GM13977 (cell line): ENCODE data around the gene SLC46A1.

Experiments used
- DNase-seq: peaks from one replicate; pipeline ENCODE4 v3.0.0; 2012; ENCODE audit warnings: low spot score
- CTCF ChIP-seq: IDR thresholded peaks from 2 replicates; pipeline ENCODE4 v1.5.1; 2012; ENCODE audit warnings: mild to moderate bottlenecking, control low read depth; ENCODE audit not compliant: insufficient read depth; ENCODE audit errors: extremely low read depth, missing control alignments
- in situ Hi-C: fragments of 300-500 bp; cut with MboI; formaldehyde crosslinking; loops from one replicate; pipeline ENCODE4 v1.12.0; 2022; ENCODE audit warnings: low sequenced_read_pairs, low pct_unique_long_range_greater_than_20kb, mixed read lengths, inconsistent platforms; ENCODE audit not compliant: unreplicated experiment

Gene SLC46A1

GRCh38 chr17:28394337-28395116 is 11.5 kb downstream of the SLC46A1 start:
- no peak for DNase-seq
- TF ChIP-seq CTCF = no peak
- in situ Hi-C loops = loop anchor here (25.0 kb wide), 1 partner anchor 143 kb away; no protein-coding TSS in a partner anchor

GRCh38 chr17:28392491-28392890 is 13.5 kb downstream of the SLC46A1 start:
- in situ Hi-C loops = loop anchor here (25.0 kb wide), 1 partner anchor 145 kb away; no protein-coding TSS in a partner anchor
- DNase-seq = no peak
- TF ChIP-seq CTCF = no peak

GRCh38 chr17:28391401-28391800 is 14.6 kb downstream of the SLC46A1 start:
- DNase-seq = no peak
- in situ Hi-C loops = loop anchor here (25.0 kb wide), 1 partner anchor 146 kb away; no protein-coding TSS in a partner anchor
- no peak for TF ChIP-seq CTCF

- no peak for DNase-seq
- TF ChIP-seq CTCF = no peak
- in situ Hi-C loops = loop anchor here (25.0 kb wide), 1 partner anchor 146 kb away; no protein-coding TSS in a partner anchor
Observed at GRCh38 chr17:28390984-28391383, 15.0 kb downstream of the SLC46A1 start.

- no peak for TF ChIP-seq CTCF
- in situ Hi-C loops = loop anchor here (25.0 kb wide), 1 partner anchor 147 kb away; no protein-coding TSS in a partner anchor
Observed at GRCh38 chr17:28390563-28390962, 15.4 kb downstream of the SLC46A1 start.

GRCh38 chr17:28390141-28390540 is 15.9 kb downstream of the SLC46A1 start:
- TF ChIP-seq CTCF = no peak
- no peak for DNase-seq
- in situ Hi-C loops = loop anchor here (25.0 kb wide), 1 partner anchor 147 kb away; no protein-coding TSS in a partner anchor

More at GRCh38 chr17:28390563-28390962, 15.4 kb downstream of the SLC46A1 start:
- DNase-seq = no peak
